Parathyroid adenoma (tissue), 2 donors: ENCODE measurements around the gene C9orf43.
"Not testable (repeated sequence)": the region's sequence is repeated elsewhere in the genome, so short reads cannot be mapped to it uniquely, and the experiment has no call there.

Source experiments
- H2AFZ ChIP-seq: fragments of 300-600 bp; sonication (generic); one replicate; pipeline ENCODE4 v1.7.0; 2017; ENCODE audit warnings: antibody characterized with exemption, mild to moderate bottlenecking
- H3K27ac ChIP-seq: fragments of 300-600 bp; sonication (generic); one replicate; pipeline ENCODE4 v1.7.0; 2017
- H3K27me3 ChIP-seq: fragments of 300-600 bp; sonication (generic); one replicate; pipeline ENCODE4 v1.7.0; 2017; ENCODE audit warnings: low read length; ENCODE audit not compliant: control insufficient read depth, insufficient read depth
- H3K36me3 ChIP-seq: fragments of 300-600 bp; sonication (generic); one replicate; pipeline ENCODE4 v1.7.0; 2017; ENCODE audit warnings: low read length; ENCODE audit not compliant: control insufficient read depth, insufficient read depth
- H3K4me1 ChIP-seq: fragments of 300-600 bp; sonication (generic); one replicate; pipeline ENCODE4 v1.7.0; 2017; ENCODE audit warnings: control low read depth
- H3K4me2 ChIP-seq: fragments of 300-600 bp; sonication (generic); one replicate; pipeline ENCODE4 v1.7.0; 2017; ENCODE audit warnings: low read length
- H3K4me3 ChIP-seq: fragments of 300-600 bp; sonication (generic); one replicate; pipeline ENCODE4 v1.7.0; 2017; ENCODE audit warnings: low read depth, low read length
- H3K79me2 ChIP-seq: fragments of 300-600 bp; sonication (generic); one replicate; pipeline ENCODE4 v1.7.0; 2017; ENCODE audit warnings: control low read depth
- H3K9ac ChIP-seq: fragments of 300-600 bp; sonication (generic); one replicate; pipeline ENCODE4 v1.7.0; 2017; ENCODE audit warnings: mild to moderate bottlenecking
- H3K9me3 ChIP-seq: fragments of 300-600 bp; sonication (generic); one replicate; pipeline ENCODE4 v1.7.0; 2017; ENCODE audit warnings: low read length; ENCODE audit not compliant: control insufficient read depth
- CTCF ChIP-seq: fragments of 300-600 bp; sonication (generic); IDR thresholded peaks from one replicate; pipeline ENCODE4 v1.7.0; 2017; ENCODE audit warnings: antibody characterized with exemption, mild to moderate bottlenecking
- donor health status: primary hyperparathyroidism.

Gene C9orf43

GRCh38 chr9:113376634-113377567 is 33.6 kb upstream of the C9orf43 start, which contains the start of gene HDHD3:
Gene HDHD3 (minus strand): TSS chr9:113376986. CDS start chr9:113374354, 2,632 bp downstream.
- H3K27ac ChIP-seq, result peak within 1 kb of the TSS; percentile 92

GRCh38 chr9:113379094-113379828 is 31.3 kb upstream of the C9orf43 start:
- not testable (repeated sequence) for H3K79me2 ChIP-seq, H3K9me3 ChIP-seq, H3K4me3 ChIP-seq, H3K36me3 ChIP-seq, H3K9ac ChIP-seq, H3K27me3 ChIP-seq, H2AFZ ChIP-seq, H3K4me2 ChIP-seq, H3K27ac ChIP-seq, H3K4me1 ChIP-seq

More at GRCh38 chr9:113376634-113377567, 33.6 kb upstream of the C9orf43 start, which contains the start of gene HDHD3:
- Histone ChIP-seq H3K9me3 (no peaks in the 10 kb centered on the region), H3K27me3 (no peaks in the 10 kb centered on the region), H3K9ac (peak within 1 kb of the TSS; percentile 69), H3K4me2 (peak within 1 kb of the TSS; percentile 84), H3K4me3 (peak within 1 kb of the TSS; percentile 82), H3K79me2 (no peaks in the 10 kb centered on the region), H2AFZ (peak within 1 kb of the TSS; percentile 72), H3K4me1 (peaks cover 14% of the 10 kb centered on the region), H3K36me3 (no peaks in the 10 kb centered on the region)
- no peak for TF ChIP-seq CTCF

- not testable (repeated sequence) for H3K27me3 ChIP-seq, H2AFZ ChIP-seq, H3K4me2 ChIP-seq, H3K36me3 ChIP-seq, H3K79me2 ChIP-seq, H3K9ac ChIP-seq, H3K4me1 ChIP-seq, H3K9me3 ChIP-seq, H3K4me3 ChIP-seq
- peak overlapping the region; percentile 83 for H3K27ac ChIP-seq
Observed at GRCh38 chr9:113379829-113380210, 30.7 kb upstream of the C9orf43 start.

GRCh38 chr9:113380869-113381378 is 29.6 kb upstream of the C9orf43 start:
- Histone ChIP-seq H3K27me3 (no peaks in the 10 kb centered on the region), H3K4me2 (peak overlapping the region; percentile 50), H3K36me3 (no peaks in the 10 kb centered on the region), H3K9ac (no peak overlapping the region), H2AFZ (peak overlapping the region; percentile 29), H3K4me3 (no peak overlapping the region), H3K27ac (peak overlapping the region; percentile 83), H3K79me2 (no peaks in the 10 kb centered on the region), H3K9me3 (no peaks in the 10 kb centered on the region), H3K4me1 (peaks cover 2% of the 10 kb centered on the region)
- TF ChIP-seq CTCF, result no peak

DNA sequence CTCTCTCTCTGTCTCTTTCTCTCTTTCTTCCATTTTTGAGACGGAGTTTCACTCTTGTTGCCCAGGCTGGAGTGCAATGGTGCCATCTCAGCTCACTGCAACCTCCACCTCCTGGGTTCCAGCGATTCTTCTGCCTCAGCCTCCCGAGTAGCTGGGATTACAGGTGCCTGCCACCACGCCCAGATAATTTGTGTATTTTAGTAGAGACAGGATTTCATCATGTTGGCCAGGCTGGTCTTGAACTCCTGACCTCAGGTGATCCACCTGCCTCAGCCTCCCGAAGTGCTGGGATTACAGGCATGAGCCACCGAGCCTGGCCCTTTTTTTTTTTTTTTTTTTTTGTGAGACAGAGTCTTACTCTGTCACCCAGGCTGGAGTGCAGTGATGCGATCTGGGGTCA is 29.1 kb upstream of the C9orf43 start:
- not testable (repeated sequence) for H2AFZ ChIP-seq, H3K4me1 ChIP-seq, H3K4me3 ChIP-seq, H3K27me3 ChIP-seq, H3K9ac ChIP-seq, H3K9me3 ChIP-seq, H3K79me2 ChIP-seq, H3K36me3 ChIP-seq
- Histone ChIP-seq H3K27ac (peak overlapping the region; percentile 83), H3K4me2 (peak overlapping the region; percentile 25)
